OCI-LY1 (cell line): ENCODE measurements around the gene RNF212.

ENCODE experiments used
- EZH2 ChIP-seq: fragments of 200-600 bp; sonication (generic), shearing (Covaris generic); IDR thresholded peaks from 2 replicates; pipeline ENCODE4 v1.8.0; 2017; ENCODE audit warnings: borderline replicate concordance, mixed run types, mild to moderate bottlenecking, antibody characterized with exemption, low read length, moderate library complexity, mixed read lengths
- TF ChIP-seq, protein P1 (sequence below): fragments of 200-600 bp; sonication (generic), shearing (Covaris generic); IDR thresholded peaks from 2 replicates; pipeline ENCODE4 v1.5.1; 2017; ENCODE audit warnings: mild to moderate bottlenecking, antibody characterized with exemption, low read length, moderate library complexity, mixed read lengths

DNA sequence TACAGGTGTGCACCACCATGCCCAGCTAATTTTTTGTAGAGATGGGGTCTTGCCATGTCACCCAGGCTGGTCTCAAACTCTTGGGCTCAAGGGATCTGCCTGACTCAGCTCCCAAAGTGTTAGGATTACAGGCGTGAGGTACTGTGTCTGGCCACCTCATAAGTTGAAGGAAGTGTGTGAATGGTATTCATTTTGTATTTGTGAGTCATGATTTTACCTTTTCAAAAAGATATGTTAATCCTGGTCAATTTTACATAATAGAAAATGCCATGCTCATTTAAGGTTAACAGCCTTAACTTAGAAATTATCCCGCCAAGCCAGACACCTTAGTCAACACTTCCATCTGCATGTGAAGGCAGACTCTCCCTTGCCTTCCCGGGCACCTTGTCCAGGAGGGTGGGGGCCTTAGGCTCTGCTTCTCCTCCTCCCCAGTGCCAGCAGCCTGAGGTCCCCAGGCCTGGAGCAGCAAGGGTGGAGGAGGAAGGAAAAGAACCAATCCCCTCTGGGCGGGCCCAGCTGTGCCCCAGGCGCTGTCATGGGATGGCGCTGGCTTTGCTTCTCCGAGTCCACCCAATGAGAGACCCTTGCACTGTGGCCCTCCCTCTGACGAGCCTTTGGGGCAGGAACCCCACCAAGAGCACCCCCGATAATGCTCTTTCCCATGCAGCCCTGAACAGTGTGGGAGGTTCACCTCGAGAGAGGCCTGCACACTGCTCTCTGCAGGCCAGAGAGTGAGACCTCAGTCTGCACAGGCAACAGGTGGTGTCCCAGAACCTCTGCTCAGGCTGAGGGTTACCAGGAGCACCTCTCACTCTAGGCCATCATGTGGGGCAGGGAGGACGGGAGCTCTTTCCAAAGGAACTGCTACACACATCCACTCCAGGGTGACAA is 37.3 kb downstream of the RNF212 start:
- TF ChIP-seq EZH2, result no peak
- TF ChIP-seq, protein P1, sequence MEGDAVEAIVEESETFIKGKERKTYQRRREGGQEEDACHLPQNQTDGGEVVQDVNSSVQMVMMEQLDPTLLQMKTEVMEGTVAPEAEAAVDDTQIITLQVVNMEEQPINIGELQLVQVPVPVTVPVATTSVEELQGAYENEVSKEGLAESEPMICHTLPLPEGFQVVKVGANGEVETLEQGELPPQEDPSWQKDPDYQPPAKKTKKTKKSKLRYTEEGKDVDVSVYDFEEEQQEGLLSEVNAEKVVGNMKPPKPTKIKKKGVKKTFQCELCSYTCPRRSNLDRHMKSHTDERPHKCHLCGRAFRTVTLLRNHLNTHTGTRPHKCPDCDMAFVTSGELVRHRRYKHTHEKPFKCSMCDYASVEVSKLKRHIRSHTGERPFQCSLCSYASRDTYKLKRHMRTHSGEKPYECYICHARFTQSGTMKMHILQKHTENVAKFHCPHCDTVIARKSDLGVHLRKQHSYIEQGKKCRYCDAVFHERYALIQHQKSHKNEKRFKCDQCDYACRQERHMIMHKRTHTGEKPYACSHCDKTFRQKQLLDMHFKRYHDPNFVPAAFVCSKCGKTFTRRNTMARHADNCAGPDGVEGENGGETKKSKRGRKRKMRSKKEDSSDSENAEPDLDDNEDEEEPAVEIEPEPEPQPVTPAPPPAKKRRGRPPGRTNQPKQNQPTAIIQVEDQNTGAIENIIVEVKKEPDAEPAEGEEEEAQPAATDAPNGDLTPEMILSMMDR, result no peak
